ENCODE measurements around the gene CNGB1. TPM values are rescaled to one million over a fixed set of nuclear protein-coding genes. Genes with fewer than 3 reads are reported as not detected.

The CNGB1 gene
- polyA plus RNA-seq, 2 of the 4 experiments (the other 2 are of a cell fraction), result 0.23 to 0.39 TPM

- TF ChIP-seq RFX5 (IDR thresholded peaks at IDR 0.05), result no peak
Observed at GRCh38 chr16:57995721-57996405, 24.9 kb upstream of the CNGB1 start (continued).

DNA sequence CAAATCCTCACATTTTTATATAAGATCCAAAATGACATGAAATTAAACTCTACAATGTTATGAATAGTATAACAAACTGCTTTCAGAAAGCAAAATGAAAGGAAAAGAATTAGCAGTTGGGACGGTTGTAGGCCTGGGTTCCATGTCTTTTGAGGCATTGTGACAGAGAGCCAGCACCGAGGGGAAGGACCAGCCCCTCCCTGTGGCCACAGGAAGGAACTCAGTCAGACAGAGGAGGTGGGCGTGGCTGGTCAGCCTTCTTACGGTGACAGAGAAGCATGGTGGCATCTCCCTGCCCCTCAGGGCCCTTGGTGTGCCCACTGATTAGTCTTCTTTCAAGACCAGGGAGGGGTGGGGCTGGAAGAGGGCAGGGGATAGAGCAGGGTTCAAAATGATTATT lies 23.9 kb upstream of the CNGB1 start:
- peak; percentile 72 to 82 for ATAC-seq
- peaks cover 42% of the 10 kb centered on the region for H3K4me1 ChIP-seq
- peak in 1 of 2 experiments; percentile 77 for DNase-seq (ENCODE audit: low read depth in 1 of 2, low spot score in 1 of 2)
- no peak for TF ChIP-seq PHF8 (IDR thresholded peaks at IDR 0.05; ENCODE audit: borderline replicate concordance, low read depth)
- no peak for TF ChIP-seq ESRRA (IDR thresholded peaks at IDR 0.05; ENCODE audit: borderline replicate concordance, low read length)
- TF ChIP-seq KDM1A (IDR thresholded peaks at IDR 0.05; ENCODE audit: low read depth), result no peak
- TF ChIP-seq ZC3H11A (IDR thresholded peaks at IDR 0.05), result no peak
- TF ChIP-seq RFX5 (IDR thresholded peaks at IDR 0.05), result no peak
- TF ChIP-seq FOSL2 (IDR thresholded peaks at IDR 0.05), result no peak
- no peak for TF ChIP-seq FOSL2 (CRISPR knock-in tag; IDR thresholded peaks at IDR 0.05)
- TF ChIP-seq RAD21 (conservative IDR thresholded peaks at IDR 0.05 in 1 of 2, IDR thresholded peaks at IDR 0.05 in 1 of 2), result peak; percentile 45 to 54; a peak in 4 of 5 replicates
- no peak for TF ChIP-seq EHMT2 (IDR thresholded peaks at IDR 0.05; ENCODE audit: low read depth)
- TF ChIP-seq FOXS1 (CRISPR knock-in tag; IDR thresholded peaks at IDR 0.05), result no peak
- no peak for TF ChIP-seq EP300 (IDR thresholded peaks at IDR 0.05)
- TF ChIP-seq CTCF (IDR thresholded peaks at IDR 0.05), result peak; percentile 44
- TF ChIP-seq SMC3 (IDR thresholded peaks at IDR 0.05), result peak; percentile 51
- TF ChIP-seq, protein P1, sequence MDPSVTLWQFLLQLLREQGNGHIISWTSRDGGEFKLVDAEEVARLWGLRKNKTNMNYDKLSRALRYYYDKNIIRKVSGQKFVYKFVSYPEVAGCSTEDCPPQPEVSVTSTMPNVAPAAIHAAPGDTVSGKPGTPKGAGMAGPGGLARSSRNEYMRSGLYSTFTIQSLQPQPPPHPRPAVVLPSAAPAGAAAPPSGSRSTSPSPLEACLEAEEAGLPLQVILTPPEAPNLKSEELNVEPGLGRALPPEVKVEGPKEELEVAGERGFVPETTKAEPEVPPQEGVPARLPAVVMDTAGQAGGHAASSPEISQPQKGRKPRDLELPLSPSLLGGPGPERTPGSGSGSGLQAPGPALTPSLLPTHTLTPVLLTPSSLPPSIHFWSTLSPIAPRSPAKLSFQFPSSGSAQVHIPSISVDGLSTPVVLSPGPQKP (IDR thresholded peaks at IDR 0.05; ENCODE audit: low read depth, low read length), result no peak
- no peak for TF ChIP-seq HDAC2 (IDR thresholded peaks at IDR 0.05)
- TF ChIP-seq, protein P2, sequence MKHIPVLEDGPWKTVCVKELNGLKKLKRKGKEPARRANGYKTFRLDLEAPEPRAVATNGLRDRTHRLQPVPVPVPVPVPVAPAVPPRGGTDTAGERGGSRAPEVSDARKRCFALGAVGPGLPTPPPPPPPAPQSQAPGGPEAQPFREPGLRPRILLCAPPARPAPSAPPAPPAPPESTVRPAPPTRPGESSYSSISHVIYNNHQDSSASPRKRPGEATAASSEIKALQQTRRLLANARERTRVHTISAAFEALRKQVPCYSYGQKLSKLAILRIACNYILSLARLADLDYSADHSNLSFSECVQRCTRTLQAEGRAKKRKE (CRISPR knock-in tag; IDR thresholded peaks at IDR 0.05; ENCODE audit: low read depth), result no peak
- no peak for TF ChIP-seq HOXB5 (CRISPR knock-in tag; IDR thresholded peaks at IDR 0.05)
- TF ChIP-seq RNF2 (IDR thresholded peaks at IDR 0.05; ENCODE audit: borderline replicate concordance, low read depth), result no peak
- H3K4me2 ChIP-seq, result peak overlapping the region; percentile 37; the same call in 1 of the 3 replicates
- WGBS (ENCODE audit: missing lambda C conversion rate), result 13% methylated on average over 4 of the region's 4 CpGs
- CTCF ChIA-PET, result interaction anchor here (1.0 to 12.6 kb wide), 8 partner anchors 23 to 419 kb away, joined by 3 to 160 read pairs (median 4); no protein-coding TSS in a partner anchor
- H3K4me3 ChIP-seq, result no peak overlapping the region
- no peaks in the 10 kb centered on the region for H3K9me3 ChIP-seq
- no peak for FAIRE-seq
- POLR2A ChIA-PET, result no interaction called here
- H3K27ac ChIP-seq, result peak overlapping the region in 1 of 2 experiments; percentile 31; a peak in 2 of 6 replicates

DNA sequence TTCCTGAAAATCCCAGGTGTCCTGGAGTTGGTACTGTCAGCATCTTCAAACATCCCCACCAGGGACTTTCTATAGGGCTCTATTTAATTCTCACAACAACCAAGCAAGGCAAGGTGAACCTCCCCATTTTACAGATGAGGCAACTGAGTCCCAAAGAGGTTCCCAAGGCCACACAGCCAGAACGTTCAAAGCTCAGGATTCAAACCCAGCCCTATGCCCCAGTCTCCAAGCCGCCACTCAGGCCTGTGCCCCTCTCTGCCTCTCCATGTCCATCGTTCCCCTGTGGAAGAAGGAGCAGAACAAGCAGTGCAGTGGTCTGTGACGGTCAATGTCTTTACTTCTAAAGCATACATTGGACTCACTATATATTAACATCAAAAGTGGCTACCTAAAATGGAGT lies 23.4 kb upstream of the CNGB1 start:
- Histone ChIP-seq H3K4me1 (peaks cover 40% of the 10 kb centered on the region), H3K9me3 (no peaks in the 10 kb centered on the region), H3K27ac (peak overlapping the region in 1 of 2 experiments; percentile 57; a peak in 2 of 6 replicates), H3K4me2 (peak overlapping the region; percentile 37; the same call in 1 of the 3 replicates), H3K4me3 (no peak overlapping the region)
- DNase-seq (ENCODE audit: low read depth in 1 of 2, low spot score in 1 of 2), result no peak
- ChIA-PET POLR2A (interaction anchor here (0.5 to 0.7 kb wide), 2 partner anchors 139 to 204 kb away, joined by 4 to 7 read pairs; no protein-coding TSS in a partner anchor), CTCF (interaction anchor here (0.7 to 12.6 kb wide), 8 partner anchors 22 to 419 kb away, joined by 3 to 160 read pairs (median 4); no protein-coding TSS in a partner anchor)
- FAIRE-seq, result no peak
- no peak for ATAC-seq
- WGBS (ENCODE audit: missing lambda C conversion rate), result 88% methylated on average over 4 of the region's 4 CpGs
- no peak for TF ChIP-seq RCOR1 (IDR thresholded peaks at IDR 0.05; ENCODE audit: low read depth, low read length)
- no peak for TF ChIP-seq SREBF2 (IDR thresholded peaks at IDR 0.05)
- no peak for TF ChIP-seq JUNB (IDR thresholded peaks at IDR 0.05)
- TF ChIP-seq CHD2 (IDR thresholded peaks at IDR 0.05; ENCODE audit: low read length, partially characterized antibody), result no peak
- no peak for TF ChIP-seq TP53 (CRISPR knock-in tag; IDR thresholded peaks at IDR 0.05)
- TF ChIP-seq CBX8 (IDR thresholded peaks at IDR 0.05), result no peak
- no peak for TF ChIP-seq POLR2A (IDR thresholded peaks at IDR 0.05; ENCODE audit: low read length)
- no peak for TF ChIP-seq HES2 (IDR thresholded peaks at IDR 0.05)
- no peak for TF ChIP-seq JUN (IDR thresholded peaks at IDR 0.05)
- TF ChIP-seq, protein P3, sequence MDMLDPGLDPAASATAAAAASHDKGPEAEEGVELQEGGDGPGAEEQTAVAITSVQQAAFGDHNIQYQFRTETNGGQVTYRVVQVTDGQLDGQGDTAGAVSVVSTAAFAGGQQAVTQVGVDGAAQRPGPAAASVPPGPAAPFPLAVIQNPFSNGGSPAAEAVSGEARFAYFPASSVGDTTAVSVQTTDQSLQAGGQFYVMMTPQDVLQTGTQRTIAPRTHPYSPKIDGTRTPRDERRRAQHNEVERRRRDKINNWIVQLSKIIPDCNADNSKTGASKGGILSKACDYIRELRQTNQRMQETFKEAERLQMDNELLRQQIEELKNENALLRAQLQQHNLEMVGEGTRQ (IDR thresholded peaks at IDR 0.05), result no peak
- TF ChIP-seq RARB (CRISPR knock-in tag; IDR thresholded peaks at IDR 0.05), result no peak
- no peak for TF ChIP-seq MAX (IDR thresholded peaks at IDR 0.05)
- no peak for TF ChIP-seq ZSCAN20 (CRISPR knock-in tag; IDR thresholded peaks at IDR 0.05)
- no peak for TF ChIP-seq NR3C1 (IDR thresholded peaks at IDR 0.05)
- TF ChIP-seq POLR2AphosphoS2 (conservative IDR thresholded peaks at IDR 0.05; ENCODE audit: low read length), result no peak
- TF ChIP-seq HOXB5 (CRISPR knock-in tag; IDR thresholded peaks at IDR 0.05), result no peak
